AG04450 (cell line): ENCODE data around the gene PRIM2. TPM values are rescaled to one million over a fixed set of nuclear protein-coding genes. Genes with fewer than 3 reads are reported as not detected.
"Not testable (repeated sequence)": the region's sequence is repeated elsewhere in the genome, so short reads cannot be mapped to it uniquely, and the experiment has no call there.

Experiments used
- CTCF ChIA-PET: fragments of 300-600, 350-600 bp; formaldehyde crosslinking; extraction: SDS; loops from one replicate; lab custom pipeline; 2022; ENCODE audit warnings: antibody characterized with exemption, inconsistent platforms; lab: Charles Lee
- POLR2A ChIA-PET: fragments of 350-600 bp; formaldehyde crosslinking; extraction: SDS; loops from one replicate; lab custom pipeline; 2021; ENCODE audit warnings: antibody characterized with exemption, inconsistent platforms; lab: Yijun Ruan, JAX
- DNase-seq: peaks from one replicate; pipeline ENCODE4 v3.0.0-alpha.2; 2011; ENCODE audit warnings: low read depth, low spot score
- H3K27ac ChIP-seq: one replicate; pipeline ENCODE4 v1.5.1; 2012; ENCODE audit warnings: low read depth, low read length, control low read depth
- H3K27me3 ChIP-seq: one replicate; pipeline ENCODE4 v1.6.0; 2012; ENCODE audit warnings: low read length; ENCODE audit not compliant: control insufficient read depth, insufficient read depth
- H3K4me3 ChIP-seq: 2 replicates; pipeline ENCODE4 v1.5.1; 2011; ENCODE audit warnings: mild to moderate bottlenecking, low read depth, low read length, control low read depth
- H3K9me3 ChIP-seq: 2 replicates; pipeline ENCODE4 v1.5.1; 2012; ENCODE audit warnings: low read length; ENCODE audit not compliant: control insufficient read depth, insufficient read depth
- CTCF ChIP-seq: IDR thresholded peaks from 2 replicates; pipeline ENCODE4 v1.5.1; 2011; ENCODE audit warnings: low read depth, low read length, control low read depth, inconsistent platforms
- polyA plus RNA-seq: library from polyadenylated mRNA; depleted of rRNA; stranded (reverse); fragments of >200 nt; gene quantifications from 2 replicates; pipeline ENCODE4 v1.2.3, GENCODE V29; 2011

PRIM2 gene
- polyA plus RNA-seq, 1 experiment, result 30.2 TPM

GRCh38 chr6:57392047-57392446, 74.6 kb downstream of the PRIM2 start:
- H3K9me3 ChIP-seq, H3K4me3 ChIP-seq, POLR2A ChIA-PET, DNase-seq, CTCF ChIA-PET, H3K27ac ChIP-seq, H3K27me3 ChIP-seq: not testable (repeated sequence)

- H3K27ac ChIP-seq, CTCF ChIA-PET, H3K9me3 ChIP-seq, DNase-seq, H3K4me3 ChIP-seq, H3K27me3 ChIP-seq, POLR2A ChIA-PET: not testable (repeated sequence)
Measured at GRCh38 chr6:57419341-57419740, 101.9 kb downstream of the PRIM2 start.

GRCh38 chr6:57421503-57421902, 104.1 kb downstream of the PRIM2 start:
- no peaks in the 10 kb centered on the region for H3K27me3 ChIP-seq
- CTCF ChIA-PET, result interaction anchor here (0.8 kb wide), 1 partner anchor 540 kb away, joined by 4 read pairs; no protein-coding TSS in a partner anchor
- H3K27ac ChIP-seq, result no peak overlapping the region
- no peaks in the 10 kb centered on the region for H3K9me3 ChIP-seq
- no peak overlapping the region for H3K4me3 ChIP-seq
- no peak for TF ChIP-seq CTCF
- DNase-seq, result no peak
- POLR2A ChIA-PET, result no interaction called here

GRCh38 chr6:57423468-57423867, 106.0 kb downstream of the PRIM2 start:
- ChIA-PET CTCF (interaction anchor here (1.2 kb wide), 1 partner anchor 9 kb away, joined by 3 read pairs; no protein-coding TSS in a partner anchor), POLR2A (no interaction called here)
- Histone ChIP-seq H3K27ac (no peak overlapping the region), H3K27me3 (no peaks in the 10 kb centered on the region), H3K4me3 (no peak overlapping the region), H3K9me3 (no peaks in the 10 kb centered on the region)
- no peak for TF ChIP-seq CTCF
- DNase-seq, result no peak

GRCh38 chr6:57431742-57432141, 114.3 kb downstream of the PRIM2 start:
- H3K9me3 ChIP-seq, H3K27me3 ChIP-seq, CTCF ChIA-PET, H3K4me3 ChIP-seq, POLR2A ChIA-PET, H3K27ac ChIP-seq, DNase-seq: not testable (repeated sequence)

GRCh38 chr6:57432157-57432556, 114.7 kb downstream of the PRIM2 start:
- ChIA-PET CTCF (interaction anchor here (0.5 to 1.1 kb wide), 4 partner anchors 9 to 562 kb away, joined by 3 to 9 read pairs (median 4); partner anchors contain the start of gene BEND6), POLR2A (interaction anchor here (0.6 kb wide), 1 partner anchor 41 kb away, joined by 3 read pairs; no protein-coding TSS in a partner anchor)
- Histone ChIP-seq H3K27me3 (no peaks in the 10 kb centered on the region), H3K4me3 (no peak overlapping the region), H3K9me3 (no peaks in the 10 kb centered on the region), H3K27ac (no peak overlapping the region)
- no peak for TF ChIP-seq CTCF
- peak; percentile 44 for DNase-seq
